ENCODE results near the gene WDFY2. TPM values are rescaled to one million over a fixed set of nuclear protein-coding genes. Genes with fewer than 3 reads are reported as not detected.

Gene WDFY2
- total and polyA plus RNA-seq, 2 of the 13 experiments (the other 11 are each of a cell fraction or from before 2014, with no cell fraction given): 22.6 to 27.0 TPM

GRCh38 chr13:51636349-51636890 lies 52.2 kb downstream of the WDFY2 start (continued):
- TF ChIP-seq CCDC6 (CRISPR knock-in tag; IDR thresholded peaks at IDR 0.05) (no peak), ATAD3A (CRISPR knock-in tag; IDR thresholded peaks at IDR 0.05) (no peak), ZFP37 (CRISPR knock-in tag; IDR thresholded peaks at IDR 0.05; ENCODE audit: borderline replicate concordance) (0 out of 2 replicates have a peak, but pooled peaks have one; percentile 73), STAT6 (CRISPR knock-in tag; IDR thresholded peaks at IDR 0.05; ENCODE audit: borderline replicate concordance) (peak; percentile 95; the same call in 1 of the 2 replicates), IKZF4 (CRISPR knock-in tag; IDR thresholded peaks at IDR 0.05; ENCODE audit: borderline replicate concordance, low read depth, not compliant biosample characterization) (no peak), KDM2A (CRISPR knock-in tag; IDR thresholded peaks at IDR 0.05; ENCODE audit: borderline replicate concordance, low read depth) (no peak), ATF3 (CRISPR knock-in tag; IDR thresholded peaks at IDR 0.05) (peak; percentile 76), ZNF562 (CRISPR knock-in tag; IDR thresholded peaks at IDR 0.05; ENCODE audit: borderline replicate concordance) (no peak), ZBTB20 (CRISPR knock-in tag; IDR thresholded peaks at IDR 0.05; ENCODE audit: borderline replicate concordance, low read depth) (peak; percentile 67; the same call in 1 of the 2 replicates), ZNF678 (CRISPR knock-in tag; IDR thresholded peaks at IDR 0.05) (no peak), E2F5 (CRISPR knock-in tag; conservative IDR thresholded peaks at IDR 0.05) (no peak), ZFP82 (CRISPR knock-in tag; IDR thresholded peaks at IDR 0.05; ENCODE audit: borderline replicate concordance) (no peak), ZNF891 (CRISPR knock-in tag; IDR thresholded peaks at IDR 0.05) (no peak), ZNF382 (CRISPR knock-in tag; IDR thresholded peaks at IDR 0.05; ENCODE audit: borderline replicate concordance) (no peak), FOXP1 (IDR thresholded peaks at IDR 0.05) (peak; percentile 36; the same call in 1 of the 2 replicates), FOXP1 (CRISPR knock-in tag; IDR thresholded peaks at IDR 0.05) (peak; percentile 85), SOX6 (IDR thresholded peaks at IDR 0.05) (no peak), SOX6 (CRISPR knock-in tag; IDR thresholded peaks at IDR 0.05) (peak; percentile 98), ZNF326 (CRISPR knock-in tag; IDR thresholded peaks at IDR 0.05; ENCODE audit: borderline replicate concordance) (no peak), SRY (CRISPR knock-in tag; IDR thresholded peaks at IDR 0.05) (no peak), FOXJ3 (CRISPR knock-in tag; IDR thresholded peaks at IDR 0.05; ENCODE audit: borderline replicate concordance) (peak; percentile 98), FOXA3 (CRISPR knock-in tag; IDR thresholded peaks at IDR 0.05) (peak; percentile 95), ZNF703 (CRISPR knock-in tag; IDR thresholded peaks at IDR 0.05; ENCODE audit: borderline replicate concordance) (0 out of 2 replicates have a peak, but pooled peaks have one; percentile 57), ZBTB42 (CRISPR knock-in tag; IDR thresholded peaks at IDR 0.05) (no peak), NAIF1 (CRISPR knock-in tag; IDR thresholded peaks at IDR 0.05; ENCODE audit: borderline replicate concordance) (peak; percentile 86), HIVEP1 (CRISPR knock-in tag; IDR thresholded peaks at IDR 0.05) (no peak), SMAD3 (CRISPR knock-in tag; IDR thresholded peaks at IDR 0.05) (peak; percentile 72; the same call in 1 of the 2 replicates), ZNF878 (CRISPR knock-in tag; IDR thresholded peaks at IDR 0.05) (peak; percentile 67; the same call in 1 of the 2 replicates), ZEB1 (IDR thresholded peaks at IDR 0.05; ENCODE audit: insufficient replicate concordance, low read depth) (peak; percentile 85)

Measured in HepG2 (cell line).